GM12878 (cell line): ENCODE data around the gene SARS2. TPM values are rescaled to one million over a fixed set of nuclear protein-coding genes. Genes with fewer than 3 reads are reported as not detected.

Experiments
- ATAC-seq: fragments of 200-7000 bp; cut with Tn5 transposase; 3 replicates; pipeline ENCODE4 v1.9.1; 2020; ENCODE audit warnings: mild to moderate bottlenecking, moderate library complexity
- BruUV-seq: library from RNA; stranded (reverse); fragments of 400-500 nt; replicated peaks from 2 replicates; lab custom pipeline; 2021; lab: Mats Ljungman, UMichigan
- CTCF ChIA-PET: fragments of 300-600 bp; sonication (Branson Sonifier 250); formaldehyde crosslinking; extraction: SDS; loops from one replicate; lab custom pipeline; 2021; ENCODE audit warnings: inconsistent platforms; lab: Yijun Ruan, JAX
- POLR2A ChIA-PET: fragments of 350-600 bp; formaldehyde crosslinking; extraction: SDS; loops from one replicate; lab custom pipeline; 2021; ENCODE audit warnings: inconsistent platforms; lab: Charles Lee
- RAD21 ChIA-PET: fragments of 300-600 bp; sonication (Branson Sonifier 250); formaldehyde crosslinking; loops from one replicate; lab custom pipeline; 2023; ENCODE audit warnings: antibody characterized with exemption; ENCODE audit not compliant: unreplicated experiment; lab: Charles Lee
- SMC1A ChIA-PET: fragments of 300-600 bp; sonication (Branson Sonifier 250); formaldehyde crosslinking; loops from one replicate; lab custom pipeline; 2023; ENCODE audit not compliant: unreplicated experiment, uncharacterized antibody; lab: Charles Lee
- DNase-seq: peaks from one replicate; pipeline ENCODE4 v3.0.0-alpha.2; 2011; ENCODE audit warnings: low read depth, low spot score
- FAIRE-seq: peaks from 3 replicates; lab custom pipeline; 2011; peaks lifted over from hg19 to GRCh38; lab: Jason Lieb, UNC
- H2AFZ ChIP-seq: 2 replicates; pipeline ENCODE4 v1.6.0; 2011; ENCODE audit warnings: low read depth, low read length, control low read depth; ENCODE audit not compliant: control insufficient read depth
- H3K27ac ChIP-seq: 2 replicates; pipeline ENCODE4 v1.5.1; 2011; ENCODE audit warnings: control low read depth; ENCODE audit not compliant: control insufficient read depth, insufficient read depth
- H3K27me3 ChIP-seq, 2 experiments: replicated peaks in 1 of 2; 2 replicates each; pipeline versions ENCODE4 v1.6.0 to v1.6.1; 2011; ENCODE audit warnings: low read length in 1 of 2; ENCODE audit not compliant: control insufficient read depth in 2 of 2, insufficient read depth in 2 of 2
- H3K36me3 ChIP-seq, 2 experiments: 2 replicates each; pipeline ENCODE4 v1.5.1; 2011; ENCODE audit warnings: low read length in 1 of 2; ENCODE audit not compliant: control insufficient read depth in 2 of 2, insufficient read depth in 2 of 2
- H3K4me1 ChIP-seq: 2 replicates; pipeline ENCODE4 v1.6.1; 2011; ENCODE audit warnings: mild to moderate bottlenecking, low read length, moderate library complexity, mixed read lengths; ENCODE audit not compliant: control insufficient read depth, insufficient read depth
- H3K4me2 ChIP-seq: 2 replicates; pipeline ENCODE4 v1.6.0; 2011; ENCODE audit warnings: control low read depth; ENCODE audit not compliant: control insufficient read depth, insufficient read depth
- H3K4me3 ChIP-seq: fragments of 200-600 bp; sonication (generic); 2 replicates; pipeline ENCODE4 v1.5.1; 2016
- H3K79me2 ChIP-seq: 2 replicates; pipeline ENCODE4 v1.6.0; 2011; ENCODE audit warnings: low read length; ENCODE audit not compliant: control insufficient read depth, insufficient read depth
- H3K9ac ChIP-seq: 2 replicates; pipeline ENCODE4 v1.8.0; 2011; ENCODE audit warnings: low read length, control low read depth, mixed read lengths; ENCODE audit not compliant: control insufficient read depth, insufficient read depth
- H3K9me3 ChIP-seq: replicated peaks from 3 replicates; pipeline ENCODE4 v1.5.1; 2011; ENCODE audit warnings: mild to moderate bottlenecking, low read length; ENCODE audit not compliant: control insufficient read depth, insufficient read depth
- H4K20me1 ChIP-seq: 2 replicates; pipeline ENCODE4 v1.6.0; 2011; ENCODE audit not compliant: control insufficient read depth, insufficient read depth
- ASH2L ChIP-seq: fragments of 300-600, 200-600 bp; sonication (generic); IDR thresholded peaks from 2 replicates; pipeline ENCODE4 v1.6.1; 2017; ENCODE audit warnings: low read depth, mild to moderate bottlenecking, borderline replicate concordance
- CBX3 ChIP-seq: fragments of 200-600 bp; sonication (generic); IDR thresholded peaks from 2 replicates; pipeline ENCODE4 v1.6.1; 2016; ENCODE audit warnings: low read depth, borderline replicate concordance
- GABPA ChIP-seq: IDR thresholded peaks from 2 replicates; pipeline ENCODE4 v1.6.1; 2014; ENCODE audit warnings: antibody characterized with exemption, low read depth, mild to moderate bottlenecking, inconsistent platforms
- MYB ChIP-seq: fragments of 150-350 bp; IDR thresholded peaks from 2 replicates; pipeline ENCODE4 v1.6.1; 2014; ENCODE audit warnings: mild to moderate bottlenecking, low read depth, low read length, borderline replicate concordance
- NR2C1 ChIP-seq: fragments of 450-650 bp; IDR thresholded peaks from 2 replicates; pipeline ENCODE4 v1.6.1; 2017; ENCODE audit warnings: antibody characterized with exemption, mild to moderate bottlenecking, moderate library complexity
- NR2F1 ChIP-seq: fragments of 450-650 bp; conservative IDR thresholded peaks from 2 replicates; pipeline ENCODE4 v1.6.1; 2017; ENCODE audit warnings: mild to moderate bottlenecking
- POLR2A ChIP-seq: IDR thresholded peaks from 2 replicates; pipeline ENCODE4 v1.6.1; 2011; ENCODE audit warnings: low read depth, mild to moderate bottlenecking, low read length
- RAD21 ChIP-seq: IDR thresholded peaks from 2 replicates; pipeline ENCODE4 v1.6.1; 2011; ENCODE audit warnings: mild to moderate bottlenecking, low read depth, low read length, moderate library complexity; ENCODE audit not compliant: insufficient read depth
- RFX5 ChIP-seq: IDR thresholded peaks from 2 replicates; pipeline ENCODE4 v1.6.1; 2011; ENCODE audit warnings: low read depth, low read length, improper control_type of control experiment
- SREBF2 ChIP-seq: IDR thresholded peaks from 2 replicates; pipeline ENCODE4 v1.6.1; 2012; ENCODE audit warnings: mild to moderate bottlenecking, low read length
- WGBS: methylation state at CpG from one replicate; pipeline ENCODE4 v1.1.6; 2016; ENCODE audit warnings: low lambda C conversion rate; ENCODE audit not compliant: insufficient replicate concordance, insufficient coverage; ENCODE audit errors: missing lambda C conversion rate; 5-methylcytosine and 5-hydroxymethylcytosine counted together
- in situ Hi-C: fragments of 300-500 bp; cut with MboI; formaldehyde crosslinking; loops from 9 replicates; pipeline ENCODE4 v1.14.3; 2018; ENCODE audit warnings: mixed read lengths
- intact Hi-C: fragments of 100-400 bp; cut with micrococcal nuclease; formaldehyde crosslinking; loops from one replicate; pipeline ENCODE4 v1.14.2; 2022; ENCODE audit not compliant: unreplicated experiment
- polyA plus RNA-seq, 11 experiments: library from polyadenylated mRNA; depleted of rRNA in 4 of 11; unstranded in 6 of 11; stranded (reverse) in 5 of 11; fragments of >200 nt; fragmentation: Nextera tagmentation in 4 of 11; fragmentation: Illumina TruSeq in 1 of 11; extraction: Ambion mirVana in 4 of 11; extraction: Trizol in 1 of 11; gene quantifications; 1 replicate in 1 of 11; 2 replicates in 10 of 11; pipeline versions ENCODE4 v1.2.1 to v1.2.3, GENCODE V29; 2011 to 2016; ENCODE audit warnings: inconsistent platforms in 2 of 11, missing spikeins in 2 of 11, low read depth in 1 of 11
- total RNA-seq, 4 experiments: library from RNA; depleted of rRNA in 3 of 4; stranded (reverse); fragments of >200 nt in 3 of 4; fragmentation: Illumina TruSeq in 1 of 4; extraction: Trizol in 1 of 4; gene quantifications; 2 replicates each; pipeline versions ENCODE4 v1.2.1 to v1.2.3, GENCODE V29; 2013 to 2021
- TF ChIP-seq, protein P1 (sequence below): fragments of 450-650 bp; IDR thresholded peaks from 2 replicates; pipeline ENCODE4 v1.6.1; 2017; ENCODE audit warnings: mild to moderate bottlenecking, moderate library complexity
- TF ChIP-seq, protein P2 (sequence below), 3 experiments: IDR thresholded peaks in 2 of 3; conservative IDR thresholded peaks in 1 of 3; 2 replicates each; pipeline ENCODE4 v1.5.1; 2011; ENCODE audit warnings: low read depth in 3 of 3, low read length in 3 of 3, mild to moderate bottlenecking in 3 of 3, control low read depth in 2 of 3, moderate library complexity in 2 of 3, inconsistent platforms in 1 of 3, mixed read lengths in 1 of 3; ENCODE audit not compliant: control insufficient read depth in 2 of 3, insufficient read depth in 1 of 3; ENCODE audit errors: extremely low read depth in 1 of 3
- TF ChIP-seq, protein P3 (sequence below): fragments of 450-650 bp; IDR thresholded peaks from 2 replicates; pipeline ENCODE4 v1.6.1; 2017; ENCODE audit warnings: mild to moderate bottlenecking, low read depth, inconsistent platforms; ENCODE audit not compliant: poor library complexity, severe bottlenecking

The SARS2 gene
- total and polyA plus RNA-seq, 10 of the 15 experiments (the other 5 are each of a cell fraction or from before 2014, with no cell fraction given) = 2.6 to 50.3 (median 27.5) TPM

DNA sequence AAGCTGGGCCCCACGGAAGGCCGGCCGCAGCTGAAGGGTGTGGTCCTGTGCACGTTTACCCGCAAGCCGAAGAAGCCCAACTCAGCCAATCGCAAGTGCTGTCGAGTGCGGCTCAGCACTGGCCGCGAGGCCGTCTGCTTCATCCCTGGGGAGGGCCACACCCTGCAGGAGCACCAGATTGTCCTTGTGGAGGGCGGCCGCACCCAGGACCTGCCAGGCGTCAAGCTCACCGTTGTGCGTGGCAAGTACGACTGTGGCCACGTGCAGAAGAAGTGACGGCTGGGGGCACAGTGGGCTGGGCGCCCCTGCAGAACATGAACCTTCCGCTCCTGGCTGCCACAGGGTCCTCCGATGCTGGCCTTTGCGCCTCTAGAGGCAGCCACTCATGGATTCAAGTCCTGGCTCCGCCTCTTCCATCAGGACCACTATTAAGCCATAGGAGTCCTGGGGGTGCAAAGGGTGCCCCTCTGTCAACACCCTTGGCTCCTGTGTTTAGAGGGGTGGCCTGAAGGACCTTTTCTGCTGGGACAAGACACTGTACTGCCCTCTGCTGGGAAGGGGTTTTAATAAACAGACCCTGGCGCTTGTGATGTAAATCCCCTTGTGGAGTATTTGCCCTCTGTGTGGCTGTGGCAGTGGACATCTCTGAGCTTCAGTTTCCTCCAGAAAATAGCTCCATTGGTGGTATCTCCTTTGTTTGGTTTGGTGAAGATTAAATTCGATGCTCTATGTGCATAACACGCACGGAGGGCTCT, 2.0 kb upstream of the SARS2 start:
- no TSS peak for BruUV-seq
- Histone ChIP-seq H3K27me3 (no peaks in the 10 kb centered on the region), H3K4me3 (peak overlapping the region; percentile 98; the same call in 1 of the 2 replicates), H3K4me2 (peak overlapping the region; percentile 38), H3K9ac (no peak overlapping the region), H3K4me1 (peaks cover 6% of the 10 kb centered on the region), H3K36me3 (peaks cover 0 to 6% of the 10 kb centered on the region in 2 experiments; a peak in 2 of 4 replicates), H2AFZ (no peak overlapping the region), H3K27ac (no peak overlapping the region), H4K20me1 (no peaks in the 10 kb centered on the region), H3K9me3 (peaks cover 4% of the 10 kb centered on the region; the same call in 1 of the 3 replicates), H3K79me2 (peaks cover 31% of the 10 kb centered on the region)
- 89% methylated on average over 29 of the region's 29 CpGs for WGBS
- CTCF ChIA-PET = interaction anchor here (1.0 to 4.2 kb wide), 6 partner anchors 8 to 417 kb away, joined by 3 to 50 read pairs (median 5); partner anchors contain the start of genes NFKBIB and SIRT2
- FAIRE-seq = no peak
- in situ Hi-C loops (loop anchor here (5.0 kb wide), 1 partner anchor 200 kb away; no protein-coding TSS in a partner anchor), intact Hi-C loops (loop anchor here (5.0 kb wide), 2 partner anchors 65 to 530 kb away; partner anchors contain the start of gene FAM98C)
- ATAC-seq = no peak
- no peak for TF ChIP-seq GABPA
- TF ChIP-seq, protein P1, sequence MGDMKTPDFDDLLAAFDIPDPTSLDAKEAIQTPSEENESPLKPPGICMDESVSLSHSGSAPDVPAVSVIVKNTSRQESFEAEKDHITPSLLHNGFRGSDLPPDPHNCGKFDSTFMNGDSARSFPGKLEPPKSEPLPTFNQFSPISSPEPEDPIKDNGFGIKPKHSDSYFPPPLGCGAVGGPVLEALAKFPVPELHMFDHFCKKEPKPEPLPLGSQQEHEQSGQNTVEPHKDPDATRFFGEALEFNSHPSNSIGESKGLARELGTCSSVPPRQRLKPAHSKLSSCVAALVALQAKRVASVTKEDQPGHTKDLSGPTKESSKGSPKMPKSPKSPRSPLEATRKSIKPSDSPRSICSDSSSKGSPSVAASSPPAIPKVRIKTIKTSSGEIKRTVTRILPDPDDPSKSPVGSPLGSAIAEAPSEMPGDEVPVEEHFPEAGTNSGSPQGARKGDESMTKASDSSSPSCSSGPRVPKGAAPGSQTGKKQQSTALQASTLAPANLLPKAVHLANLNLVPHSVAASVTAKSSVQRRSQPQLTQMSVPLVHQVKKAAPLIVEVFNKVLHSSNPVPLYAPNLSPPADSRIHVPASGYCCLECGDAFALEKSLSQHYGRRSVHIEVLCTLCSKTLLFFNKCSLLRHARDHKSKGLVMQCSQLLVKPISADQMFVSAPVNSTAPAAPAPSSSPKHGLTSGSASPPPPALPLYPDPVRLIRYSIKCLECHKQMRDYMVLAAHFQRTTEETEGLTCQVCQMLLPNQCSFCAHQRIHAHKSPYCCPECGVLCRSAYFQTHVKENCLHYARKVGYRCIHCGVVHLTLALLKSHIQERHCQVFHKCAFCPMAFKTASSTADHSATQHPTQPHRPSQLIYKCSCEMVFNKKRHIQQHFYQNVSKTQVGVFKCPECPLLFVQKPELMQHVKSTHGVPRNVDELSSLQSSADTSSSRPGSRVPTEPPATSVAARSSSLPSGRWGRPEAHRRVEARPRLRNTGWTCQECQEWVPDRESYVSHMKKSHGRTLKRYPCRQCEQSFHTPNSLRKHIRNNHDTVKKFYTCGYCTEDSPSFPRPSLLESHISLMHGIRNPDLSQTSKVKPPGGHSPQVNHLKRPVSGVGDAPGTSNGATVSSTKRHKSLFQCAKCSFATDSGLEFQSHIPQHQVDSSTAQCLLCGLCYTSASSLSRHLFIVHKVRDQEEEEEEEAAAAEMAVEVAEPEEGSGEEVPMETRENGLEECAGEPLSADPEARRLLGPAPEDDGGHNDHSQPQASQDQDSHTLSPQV = no peak
- no peak for TF ChIP-seq ASH2L
- no peak for TF ChIP-seq RFX5
- TF ChIP-seq SREBF2 = no peak
- TF ChIP-seq, protein P2, sequence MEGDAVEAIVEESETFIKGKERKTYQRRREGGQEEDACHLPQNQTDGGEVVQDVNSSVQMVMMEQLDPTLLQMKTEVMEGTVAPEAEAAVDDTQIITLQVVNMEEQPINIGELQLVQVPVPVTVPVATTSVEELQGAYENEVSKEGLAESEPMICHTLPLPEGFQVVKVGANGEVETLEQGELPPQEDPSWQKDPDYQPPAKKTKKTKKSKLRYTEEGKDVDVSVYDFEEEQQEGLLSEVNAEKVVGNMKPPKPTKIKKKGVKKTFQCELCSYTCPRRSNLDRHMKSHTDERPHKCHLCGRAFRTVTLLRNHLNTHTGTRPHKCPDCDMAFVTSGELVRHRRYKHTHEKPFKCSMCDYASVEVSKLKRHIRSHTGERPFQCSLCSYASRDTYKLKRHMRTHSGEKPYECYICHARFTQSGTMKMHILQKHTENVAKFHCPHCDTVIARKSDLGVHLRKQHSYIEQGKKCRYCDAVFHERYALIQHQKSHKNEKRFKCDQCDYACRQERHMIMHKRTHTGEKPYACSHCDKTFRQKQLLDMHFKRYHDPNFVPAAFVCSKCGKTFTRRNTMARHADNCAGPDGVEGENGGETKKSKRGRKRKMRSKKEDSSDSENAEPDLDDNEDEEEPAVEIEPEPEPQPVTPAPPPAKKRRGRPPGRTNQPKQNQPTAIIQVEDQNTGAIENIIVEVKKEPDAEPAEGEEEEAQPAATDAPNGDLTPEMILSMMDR (IDR thresholded peaks at IDR 0.05 in 2 of 3, conservative IDR thresholded peaks at IDR 0.05 in 1 of 3; ENCODE audit: control insufficient read depth in 2 of 3, extremely low read depth in 1 of 3, insufficient read depth in 1 of 3, low read depth in 3 of 3, low read length in 3 of 3) = peak; percentile 36 to 43 (median 39); a peak in 5 of 6 replicates
- peak; percentile 42; the same call in 1 of the 2 replicates for TF ChIP-seq RAD21
- TF ChIP-seq NR2F1 = no peak
- no peak for TF ChIP-seq NR2C1
- no peak for TF ChIP-seq CBX3
- TF ChIP-seq MYB = no peak
- TF ChIP-seq, protein P3, sequence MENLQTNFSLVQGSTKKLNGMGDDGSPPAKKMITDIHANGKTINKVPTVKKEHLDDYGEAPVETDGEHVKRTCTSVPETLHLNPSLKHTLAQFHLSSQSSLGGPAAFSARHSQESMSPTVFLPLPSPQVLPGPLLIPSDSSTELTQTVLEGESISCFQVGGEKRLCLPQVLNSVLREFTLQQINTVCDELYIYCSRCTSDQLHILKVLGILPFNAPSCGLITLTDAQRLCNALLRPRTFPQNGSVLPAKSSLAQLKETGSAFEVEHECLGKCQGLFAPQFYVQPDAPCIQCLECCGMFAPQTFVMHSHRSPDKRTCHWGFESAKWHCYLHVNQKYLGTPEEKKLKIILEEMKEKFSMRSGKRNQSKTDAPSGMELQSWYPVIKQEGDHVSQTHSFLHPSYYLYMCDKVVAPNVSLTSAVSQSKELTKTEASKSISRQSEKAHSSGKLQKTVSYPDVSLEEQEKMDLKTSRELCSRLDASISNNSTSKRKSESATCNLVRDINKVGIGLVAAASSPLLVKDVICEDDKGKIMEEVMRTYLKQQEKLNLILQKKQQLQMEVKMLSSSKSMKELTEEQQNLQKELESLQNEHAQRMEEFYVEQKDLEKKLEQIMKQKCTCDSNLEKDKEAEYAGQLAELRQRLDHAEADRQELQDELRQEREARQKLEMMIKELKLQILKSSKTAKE = no peak
- TF ChIP-seq POLR2A = 0 out of 2 replicates have a peak, but pooled peaks have one; percentile 37
- SMC1A ChIA-PET = interaction anchor here (0.6 to 1.0 kb wide), 4 partner anchors 56 to 419 kb away, joined by 3 to 4 read pairs (median 3); no protein-coding TSS in a partner anchor
- no peak for DNase-seq
- POLR2A ChIA-PET = interaction anchor here (0.7 to 2.5 kb wide), 2 partner anchors 19 to 33 kb away, joined by 4 to 9 read pairs; partner anchors contain the start of genes NFKBIB and SIRT2
- RAD21 ChIA-PET = interaction anchor here (0.7 to 2.5 kb wide), 3 partner anchors 84 to 419 kb away, joined by 3 to 8 read pairs (median 3); no protein-coding TSS in a partner anchor
